Vagina (tissue), 2 donors: ENCODE data around the gene STK10. TPM values are rescaled to one million over a fixed set of nuclear protein-coding genes. Genes with fewer than 3 reads are reported as not detected.

Experiments
- DNase-seq, 2 donors: peaks; one replicate each; pipeline ENCODE4 v3.0.0-alpha.2; 2017; ENCODE audit errors: extremely low spot score in 2 of 2
- H3K27ac ChIP-seq: fragments of 200-600 bp; sonication (generic); one replicate; pipeline ENCODE4 v1.5.1; 2019
- H3K27me3 ChIP-seq: fragments of 200-600 bp; sonication (generic); one replicate; pipeline ENCODE4 v1.5.1; 2019
- H3K36me3 ChIP-seq, 2 donors: fragments of 200-600 bp; sonication (generic); one replicate each; pipeline ENCODE4 v1.5.1; 2017 to 2019
- H3K4me1 ChIP-seq: fragments of 200-600 bp; sonication (generic); one replicate; pipeline ENCODE4 v1.5.1; 2019
- H3K4me3 ChIP-seq, 2 donors: fragments of 200-600 bp; sonication (generic); 1 replicate in 1 of 2; 2 replicates in 1 of 2; pipeline ENCODE4 v1.5.1; 2016 to 2019
- H3K9me3 ChIP-seq: fragments of 200-600 bp; sonication (generic); one replicate; pipeline ENCODE4 v1.5.1; 2019
- POLR2A ChIP-seq, 2 donors: fragments of 450-650 bp; IDR thresholded peaks; one replicate each; pipeline ENCODE4 v1.6.1; 2017; ENCODE audit warnings: antibody characterized with exemption in 2 of 2, mild to moderate bottlenecking in 2 of 2, moderate library complexity in 2 of 2
- POLR2AphosphoS5 ChIP-seq, 2 donors: sonication (generic); formaldehyde crosslinking; IDR thresholded peaks; one replicate each; pipeline ENCODE4 v1.9.0; 2017; ENCODE audit warnings: antibody characterized with exemption in 2 of 2, mild to moderate bottlenecking in 2 of 2, low read depth in 1 of 2; ENCODE audit not compliant: insufficient read depth in 1 of 2
- intact Hi-C: fragments of 100-400 bp; cut with DNase I; formaldehyde crosslinking; loops from one replicate; pipeline ENCODE4 v1.15.1; 2023
- total RNA-seq: library from RNA; depleted of rRNA; stranded (reverse); fragments of >200 nt; gene quantifications from one replicate; pipeline ENCODE4 v1.2.3, GENCODE V29; 2016
- TF ChIP-seq, protein P1 (sequence below), 3 experiments: fragments of 450-650 bp in 2 of 3; fragments of 200-600 bp in 1 of 3; sonication (generic) in 1 of 3; IDR thresholded peaks; one replicate each; pipeline ENCODE4 v1.5.1; 2017 to 2019; ENCODE audit warnings: antibody characterized with exemption in 3 of 3, mild to moderate bottlenecking in 2 of 3, moderate library complexity in 2 of 3

STK10 gene
- total RNA-seq, 1 donor from 2014 or later: 33.9 TPM

DNA sequence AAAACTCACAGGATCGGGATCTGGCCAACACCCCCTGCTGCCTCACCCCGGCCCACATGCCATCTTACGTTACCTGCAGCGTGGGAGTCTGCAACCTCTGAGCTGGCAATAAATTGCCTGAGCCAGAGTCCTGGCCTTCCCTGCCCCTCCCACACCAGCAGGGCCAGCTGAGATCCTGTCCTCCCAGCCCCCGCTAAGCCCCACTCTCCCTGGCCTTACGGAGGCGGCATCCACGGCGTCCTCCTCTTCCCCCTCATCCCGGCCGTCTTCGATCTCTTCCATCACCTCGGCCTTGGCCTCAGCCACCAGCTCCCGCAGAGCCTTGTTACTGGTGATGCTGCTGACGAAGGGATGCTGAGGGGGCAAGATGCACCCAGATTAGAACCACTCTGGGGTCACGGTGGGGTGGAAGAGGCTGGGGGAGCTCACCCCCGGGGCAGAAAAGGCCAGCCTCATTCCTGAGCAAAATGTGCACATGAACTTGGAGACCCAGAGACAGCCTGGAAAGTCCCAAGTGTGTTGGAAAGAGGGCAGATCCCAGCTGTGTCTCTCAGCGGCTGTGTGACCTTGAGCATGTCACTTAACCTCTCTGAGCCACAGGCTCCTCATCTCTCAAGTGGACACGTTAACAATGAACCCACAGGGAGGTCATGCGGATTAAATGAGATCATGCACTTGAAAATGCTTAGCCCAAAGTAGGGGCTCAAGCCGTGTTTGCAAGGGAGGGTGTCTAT, 91.7 kb downstream of the STK10 start:
- TF ChIP-seq POLR2AphosphoS5 (IDR thresholded peaks at IDR 0.05; ENCODE audit: insufficient read depth in 1 of 2, low read depth in 1 of 2): no peak
- Histone ChIP-seq H3K9me3 (no peaks in the 10 kb centered on the region), H3K27me3 (no peaks in the 10 kb centered on the region), H3K4me3 (no peak overlapping the region), H3K27ac (no peak overlapping the region), H3K4me1 (no peaks in the 10 kb centered on the region), H3K36me3 (peaks cover 0 to 6% of the 10 kb centered on the region in 2 donors)
- intact Hi-C loops: no loop called here
- no peak for DNase-seq

DNA sequence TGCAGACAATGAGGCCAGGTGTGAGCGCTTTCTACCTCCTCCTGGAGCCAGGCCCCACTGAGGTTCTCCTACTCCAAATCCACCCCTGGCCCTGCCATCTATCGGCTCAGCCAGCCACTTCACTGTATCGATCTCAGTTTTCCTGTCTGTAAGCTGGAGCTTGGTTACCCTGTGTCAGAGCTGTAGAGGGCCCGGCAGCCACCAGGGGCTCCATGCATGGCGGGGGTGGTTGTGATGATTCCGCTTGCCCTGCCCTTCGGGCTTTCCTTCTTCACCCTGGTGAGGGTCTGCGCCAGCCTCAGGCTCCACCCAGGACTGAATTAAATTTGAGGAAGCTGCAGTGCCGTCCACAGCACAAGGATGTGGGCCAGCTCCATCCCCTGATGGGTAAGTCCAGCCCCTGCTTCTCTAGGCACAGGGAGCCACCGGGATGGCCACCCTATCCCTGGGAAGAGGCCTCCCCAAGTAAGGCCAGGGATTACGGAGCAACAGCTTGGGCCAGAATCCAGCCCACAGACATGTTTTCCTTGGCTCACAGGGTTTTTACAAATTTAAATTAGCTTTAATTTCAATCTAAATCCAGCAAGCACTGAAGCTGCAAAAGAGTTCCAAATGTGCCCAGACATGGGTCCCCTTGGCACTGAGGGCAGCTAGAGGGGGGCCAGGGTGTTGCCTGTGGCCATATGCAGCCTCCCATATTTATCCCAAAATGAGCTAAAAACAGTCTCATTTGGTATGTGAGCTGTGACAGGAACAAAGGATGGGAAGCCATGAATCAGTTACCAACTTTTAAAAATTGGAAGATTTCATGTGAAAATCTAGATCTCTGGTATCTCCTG, 92.4 kb downstream of the STK10 start:
- DNase-seq: no peak
- Histone ChIP-seq H3K27me3 (no peaks in the 10 kb centered on the region), H3K36me3 (peaks cover 0 to 6% of the 10 kb centered on the region in 2 donors), H3K9me3 (no peaks in the 10 kb centered on the region), H3K4me1 (no peaks in the 10 kb centered on the region), H3K4me3 (no peak overlapping the region), H3K27ac (no peak overlapping the region)
- TF ChIP-seq POLR2A (IDR thresholded peaks at IDR 0.05) (no peak), POLR2AphosphoS5 (IDR thresholded peaks at IDR 0.05; ENCODE audit: insufficient read depth in 1 of 2, low read depth in 1 of 2) (no peak)
- TF ChIP-seq, protein P1, sequence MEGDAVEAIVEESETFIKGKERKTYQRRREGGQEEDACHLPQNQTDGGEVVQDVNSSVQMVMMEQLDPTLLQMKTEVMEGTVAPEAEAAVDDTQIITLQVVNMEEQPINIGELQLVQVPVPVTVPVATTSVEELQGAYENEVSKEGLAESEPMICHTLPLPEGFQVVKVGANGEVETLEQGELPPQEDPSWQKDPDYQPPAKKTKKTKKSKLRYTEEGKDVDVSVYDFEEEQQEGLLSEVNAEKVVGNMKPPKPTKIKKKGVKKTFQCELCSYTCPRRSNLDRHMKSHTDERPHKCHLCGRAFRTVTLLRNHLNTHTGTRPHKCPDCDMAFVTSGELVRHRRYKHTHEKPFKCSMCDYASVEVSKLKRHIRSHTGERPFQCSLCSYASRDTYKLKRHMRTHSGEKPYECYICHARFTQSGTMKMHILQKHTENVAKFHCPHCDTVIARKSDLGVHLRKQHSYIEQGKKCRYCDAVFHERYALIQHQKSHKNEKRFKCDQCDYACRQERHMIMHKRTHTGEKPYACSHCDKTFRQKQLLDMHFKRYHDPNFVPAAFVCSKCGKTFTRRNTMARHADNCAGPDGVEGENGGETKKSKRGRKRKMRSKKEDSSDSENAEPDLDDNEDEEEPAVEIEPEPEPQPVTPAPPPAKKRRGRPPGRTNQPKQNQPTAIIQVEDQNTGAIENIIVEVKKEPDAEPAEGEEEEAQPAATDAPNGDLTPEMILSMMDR (IDR thresholded peaks at IDR 0.05): no peak
- intact Hi-C loops: no loop called here

DNA sequence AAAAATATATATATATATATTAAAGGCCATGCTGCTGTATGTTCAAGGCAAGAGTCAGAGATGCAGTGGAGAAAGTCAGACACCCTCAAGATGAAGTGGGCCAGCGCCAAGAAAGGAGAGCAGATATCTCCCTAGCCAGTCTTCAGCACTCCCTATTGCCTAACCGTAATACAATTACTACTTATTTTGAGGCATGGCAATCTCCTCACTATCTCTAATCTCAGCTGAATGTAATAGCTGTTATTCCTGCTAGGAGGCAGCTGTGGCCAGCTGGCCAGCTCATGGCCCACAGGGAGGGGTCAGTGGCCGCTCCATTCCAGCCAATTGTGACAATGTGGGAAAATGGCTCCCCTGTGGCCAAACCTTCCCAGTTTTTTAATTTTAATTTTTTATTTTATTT, 94.1 kb downstream of the STK10 start:
- no peak for DNase-seq
- no peaks in the 10 kb centered on the region for H3K4me1 ChIP-seq
- intact Hi-C loops: no loop called here
- H3K4me3 ChIP-seq: no peak overlapping the region
- TF ChIP-seq POLR2A (IDR thresholded peaks at IDR 0.05) (no peak), POLR2AphosphoS5 (IDR thresholded peaks at IDR 0.05; ENCODE audit: insufficient read depth in 1 of 2, low read depth in 1 of 2) (no peak)
- TF ChIP-seq, protein P1 (IDR thresholded peaks at IDR 0.05): no peak
- H3K9me3 ChIP-seq: no peaks in the 10 kb centered on the region
- no peak overlapping the region for H3K27ac ChIP-seq
- no peaks in the 10 kb centered on the region for H3K27me3 ChIP-seq
- H3K36me3 ChIP-seq: peaks cover 0 to 6% of the 10 kb centered on the region in 2 donors

DNA sequence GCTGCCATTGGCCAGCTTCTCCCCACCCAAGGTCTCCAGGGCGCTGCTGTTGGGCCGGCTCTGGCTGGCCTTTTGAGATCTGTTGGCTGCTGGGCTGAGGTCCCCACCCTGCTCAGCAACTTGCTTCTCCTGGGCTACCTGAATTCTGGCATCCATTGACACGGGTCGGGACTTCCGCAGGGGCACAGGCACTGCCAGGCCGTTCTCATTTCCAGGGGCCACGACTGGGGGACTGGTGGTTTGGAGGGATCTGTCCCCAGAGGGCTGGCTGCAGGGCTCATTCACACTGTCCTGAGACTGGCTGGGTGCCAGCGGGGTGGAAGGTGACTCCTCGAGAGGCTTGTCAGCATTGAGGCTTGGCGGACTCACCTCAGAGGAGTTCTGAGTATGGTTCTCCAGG, 94.5 kb downstream of the STK10 start:
- Histone ChIP-seq H3K27me3 (no peaks in the 10 kb centered on the region), H3K4me1 (no peaks in the 10 kb centered on the region), H3K36me3 (peaks cover 0 to 6% of the 10 kb centered on the region in 2 donors), H3K27ac (no peak overlapping the region), H3K4me3 (no peak overlapping the region), H3K9me3 (no peaks in the 10 kb centered on the region)
- TF ChIP-seq, protein P1 (IDR thresholded peaks at IDR 0.05): no peak
- DNase-seq: no peak
- intact Hi-C loops: no loop called here

DNA sequence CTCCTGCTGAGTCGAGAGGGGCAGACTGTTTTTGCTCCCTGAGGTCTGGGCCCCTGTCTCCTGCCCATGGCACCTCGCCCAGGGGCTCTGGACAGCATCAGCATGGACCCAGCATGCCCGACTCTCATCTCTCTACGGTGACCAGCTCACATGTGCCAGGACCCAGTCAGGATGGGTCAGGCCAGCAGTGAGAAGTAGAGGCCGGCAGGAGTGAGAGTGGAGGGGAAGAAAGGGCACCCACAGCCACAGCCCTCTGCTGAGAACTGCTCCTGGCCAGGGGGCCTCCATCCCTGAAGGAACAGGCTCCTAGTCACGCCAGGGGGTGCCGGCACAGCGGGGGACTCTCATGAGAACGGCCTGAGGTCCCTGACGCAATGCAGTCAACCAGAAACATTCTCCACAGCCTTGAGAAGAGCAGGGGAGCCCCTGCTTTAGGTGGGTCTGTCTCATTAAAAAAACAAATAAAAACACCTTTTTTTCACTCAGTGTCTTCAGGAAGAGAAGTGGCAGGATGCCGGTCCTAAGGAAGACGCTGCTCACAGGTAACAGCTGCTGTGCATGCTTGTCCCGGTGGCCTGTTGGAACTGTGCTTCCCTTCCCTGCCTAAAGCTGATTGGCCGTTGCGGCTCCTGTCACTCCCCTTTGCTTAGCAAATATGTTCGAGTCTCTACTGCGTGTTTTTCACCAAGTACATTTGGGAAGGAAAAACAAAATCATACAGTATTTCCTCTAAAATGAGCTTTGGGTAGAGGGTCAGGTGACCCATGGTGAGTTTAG, 95.9 kb downstream of the STK10 start:
- peaks cover 0 to 6% of the 10 kb centered on the region in 2 donors for H3K36me3 ChIP-seq

More for the DNA sequence above, 95.9 kb downstream of the STK10 start:
- no peaks in the 10 kb centered on the region for H3K27me3 ChIP-seq
- H3K27ac ChIP-seq: no peak overlapping the region
- no peaks in the 10 kb centered on the region for H3K4me1 ChIP-seq
- no peak for DNase-seq
- TF ChIP-seq, protein P1 (IDR thresholded peaks at IDR 0.05): no peak
- TF ChIP-seq POLR2A (IDR thresholded peaks at IDR 0.05): no peak
- TF ChIP-seq POLR2AphosphoS5 (IDR thresholded peaks at IDR 0.05; ENCODE audit: insufficient read depth in 1 of 2, low read depth in 1 of 2): no peak
- intact Hi-C loops: no loop called here
- H3K4me3 ChIP-seq: no peak overlapping the region
- H3K9me3 ChIP-seq: no peaks in the 10 kb centered on the region
